NCI-H2227 treated with DMSO at 0.1 percent for 48 hours (cell line): ENCODE results near the gene MKI67.

Experiments
- DNase-seq: peaks from one replicate; lab custom pipeline; 2025; lab: John Stamatoyannopoulos, UW

MKI67 gene

GRCh38 chr10:128049226-128050120 lies 76.8 kb downstream of the MKI67 start:
- DNase-seq = no peak

- DNase-seq = no peak
These were observed 77.4 kb downstream of the MKI67 start for GRCh38 chr10:128048819-128049210.

GRCh38 chr10:128047991-128048818 lies 78.0 kb downstream of the MKI67 start:
- no peak for DNase-seq

GRCh38 chr10:128047351-128047750 lies 78.9 kb downstream of the MKI67 start:
- no peak for DNase-seq

GRCh38 chr10:128046953-128047290 lies 79.3 kb downstream of the MKI67 start:
- no peak for DNase-seq
